NCI-H774 (cell line): ENCODE measurements around the gene MRAS.

ENCODE experiments used
- DNase-seq: peaks from one replicate; lab custom pipeline; 2025; lab: John Stamatoyannopoulos, UW

The MRAS gene

GRCh38 chr3:138347960-138348753 lies at the start of gene MRAS:
MRAS (plus strand) TSS chr3:138348579; CDS start chr3:138372884, 24,305 bp downstream.
- peak; percentile 27 for DNase-seq

GRCh38 chr3:138300647-138301046 lies 47.7 kb upstream of the MRAS start:
- no peak for DNase-seq

GRCh38 chr3:138303474-138303873 lies 44.9 kb upstream of the MRAS start:
- no peak for DNase-seq

- no peak for DNase-seq
Observed at GRCh38 chr3:138307899-138308298, 40.5 kb upstream of the MRAS start.

GRCh38 chr3:138308783-138309182 lies 39.6 kb upstream of the MRAS start:
- no peak for DNase-seq

GRCh38 chr3:138310494-138310893 lies 37.9 kb upstream of the MRAS start:
- no peak for DNase-seq

GRCh38 chr3:138314751-138315150 lies 33.6 kb upstream of the MRAS start:
- no peak for DNase-seq

GRCh38 chr3:138317687-138318086 lies 30.7 kb upstream of the MRAS start:
- no peak for DNase-seq

- no peak for DNase-seq
Observed at GRCh38 chr3:138323971-138324370, 24.4 kb upstream of the MRAS start.

GRCh38 chr3:138325990-138326389 lies 22.4 kb upstream of the MRAS start:
- DNase-seq = no peak

- no peak for DNase-seq
Observed at GRCh38 chr3:138326866-138327595, 21.3 kb upstream of the MRAS start.

GRCh38 chr3:138327831-138328230 lies 20.5 kb upstream of the MRAS start:
- DNase-seq = no peak

GRCh38 chr3:138328341-138328740 lies 20.0 kb upstream of the MRAS start:
- no peak for DNase-seq

- peak; percentile 94 for DNase-seq
Observed at GRCh38 chr3:138329127-138329983, 19.0 kb upstream of the MRAS start, which contains the start of gene NME9. NME9 (minus strand) TSS chr3:138329851; CDS start chr3:138329335, 516 bp downstream.

- no peak for DNase-seq
Observed at GRCh38 chr3:138329984-138330293, 18.4 kb upstream of the MRAS start.

- no peak for DNase-seq
Observed at GRCh38 chr3:138331143-138331894, 17.1 kb upstream of the MRAS start.

GRCh38 chr3:138332472-138333073 lies 15.8 kb upstream of the MRAS start:
- no peak for DNase-seq

- no peak for DNase-seq
Observed at GRCh38 chr3:138334608-138335007, 13.8 kb upstream of the MRAS start.

- no peak for DNase-seq
Observed at GRCh38 chr3:138336454-138336999, 11.9 kb upstream of the MRAS start.

GRCh38 chr3:138338244-138338643 lies 10.1 kb upstream of the MRAS start:
- DNase-seq = no peak

GRCh38 chr3:138338811-138339210 lies 9.6 kb upstream of the MRAS start:
- no peak for DNase-seq
